ENCODE results near the gene FOXP1.

DNA sequence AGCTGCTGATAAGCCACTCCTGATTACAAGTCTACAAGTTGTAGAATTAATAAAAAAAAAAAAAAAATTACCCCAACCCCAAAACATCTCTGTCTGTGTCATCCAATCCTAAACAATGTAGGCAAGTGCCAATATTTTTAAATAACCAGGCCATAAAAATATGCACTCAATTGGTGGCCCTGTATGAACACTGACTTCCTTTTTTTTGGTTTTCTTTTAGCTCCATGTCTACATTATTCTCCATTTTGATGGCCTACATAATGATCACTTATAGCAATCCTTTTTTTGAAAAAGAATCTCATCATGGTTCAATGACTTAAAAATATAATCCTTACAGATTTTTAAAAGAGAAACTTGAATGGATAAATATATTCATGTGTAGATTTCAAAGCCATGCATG, 72.1 kb downstream of the FOXP1 start:
- TF ChIP-seq TCF4 (CRISPR knock-in tag; IDR thresholded peaks at IDR 0.05; ENCODE audit: borderline replicate concordance) = no peak
- TF ChIP-seq, protein P1, sequence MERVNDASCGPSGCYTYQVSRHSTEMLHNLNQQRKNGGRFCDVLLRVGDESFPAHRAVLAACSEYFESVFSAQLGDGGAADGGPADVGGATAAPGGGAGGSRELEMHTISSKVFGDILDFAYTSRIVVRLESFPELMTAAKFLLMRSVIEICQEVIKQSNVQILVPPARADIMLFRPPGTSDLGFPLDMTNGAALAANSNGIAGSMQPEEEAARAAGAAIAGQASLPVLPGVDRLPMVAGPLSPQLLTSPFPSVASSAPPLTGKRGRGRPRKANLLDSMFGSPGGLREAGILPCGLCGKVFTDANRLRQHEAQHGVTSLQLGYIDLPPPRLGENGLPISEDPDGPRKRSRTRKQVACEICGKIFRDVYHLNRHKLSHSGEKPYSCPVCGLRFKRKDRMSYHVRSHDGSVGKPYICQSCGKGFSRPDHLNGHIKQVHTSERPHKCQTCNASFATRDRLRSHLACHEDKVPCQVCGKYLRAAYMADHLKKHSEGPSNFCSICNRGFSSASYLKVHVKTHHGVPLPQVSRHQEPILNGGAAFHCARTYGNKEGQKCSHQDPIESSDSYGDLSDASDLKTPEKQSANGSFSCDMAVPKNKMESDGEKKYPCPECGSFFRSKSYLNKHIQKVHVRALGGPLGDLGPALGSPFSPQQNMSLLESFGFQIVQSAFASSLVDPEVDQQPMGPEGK (CRISPR knock-in tag; IDR thresholded peaks at IDR 0.05; ENCODE audit: borderline replicate concordance) = no peak
- TF ChIP-seq RARB (CRISPR knock-in tag; IDR thresholded peaks at IDR 0.05) = no peak
- no peak for TF ChIP-seq CSDC2 (CRISPR knock-in tag; IDR thresholded peaks at IDR 0.05)

Measured in SK-N-SH treated with all-trans-retinoic acid at 6 μM for 48 hours (cell line).